IPS DF 4.7 (cell line): Measurements from ENCODE around the gene GFY.

Experiments
- DNase-seq: peaks from one replicate; pipeline ENCODE4 v3.0.0-alpha.2; 2013; ENCODE audit warnings: low spot score; ENCODE audit errors: extremely low read depth

Gene GFY

DNA sequence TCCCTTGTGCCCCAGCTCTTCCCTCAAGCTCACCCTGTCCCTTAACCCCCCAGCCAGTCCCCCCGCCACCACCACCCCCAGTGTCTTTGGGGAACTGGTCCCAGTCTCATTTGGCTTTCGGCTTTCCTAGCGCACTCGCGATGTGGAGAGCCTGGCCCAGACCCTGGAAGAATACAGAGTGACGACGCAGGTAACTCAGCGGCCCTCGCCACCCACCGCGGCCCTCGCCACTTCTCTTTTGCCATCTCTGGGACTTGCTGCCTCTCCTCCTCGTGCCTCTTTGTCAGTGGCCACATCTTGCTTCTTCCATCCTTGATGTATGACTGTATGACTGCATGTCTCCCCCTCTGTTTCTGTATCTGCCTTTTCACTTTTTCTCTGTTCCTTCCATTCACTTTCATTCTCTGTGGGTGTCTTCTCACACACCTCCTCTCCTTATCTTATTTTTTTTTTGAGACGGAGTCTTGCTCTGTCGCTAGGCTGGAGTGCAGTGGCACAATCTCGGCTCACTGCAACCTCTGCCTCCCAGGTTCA lies 17.6 kb upstream of the GFY start:
- no peak for DNase-seq

DNA sequence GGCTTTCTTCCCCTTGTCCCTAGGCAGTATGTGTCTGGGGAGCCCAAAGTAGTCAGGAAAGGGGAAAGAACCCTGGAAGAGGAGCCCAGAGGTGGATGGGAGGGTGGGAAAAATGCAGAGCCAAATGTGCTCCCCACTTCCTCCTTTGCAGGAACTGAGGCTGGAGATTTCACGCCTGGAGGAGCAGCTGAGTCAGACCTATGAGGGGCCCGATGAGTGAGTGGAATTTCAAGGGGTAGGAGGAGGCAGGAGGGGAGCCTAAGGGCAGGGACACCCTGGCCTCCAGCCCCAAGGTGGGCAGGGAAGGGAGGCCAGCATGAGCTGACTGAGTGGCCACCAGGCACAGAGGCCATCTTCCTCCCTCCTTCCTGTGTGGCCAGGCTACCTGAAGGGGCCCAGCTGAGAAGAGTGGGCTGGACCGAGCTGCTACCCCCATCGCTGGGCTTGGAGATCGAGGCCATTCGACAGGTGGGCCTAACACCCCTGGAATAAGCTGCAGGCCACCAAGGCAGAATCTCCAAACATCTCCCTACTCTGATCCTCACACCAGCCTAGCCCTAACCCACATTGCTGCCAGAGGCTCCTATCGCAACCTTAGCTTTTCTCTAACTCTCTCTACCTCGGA lies 16.3 kb upstream of the GFY start:
- DNase-seq, result no peak

DNA sequence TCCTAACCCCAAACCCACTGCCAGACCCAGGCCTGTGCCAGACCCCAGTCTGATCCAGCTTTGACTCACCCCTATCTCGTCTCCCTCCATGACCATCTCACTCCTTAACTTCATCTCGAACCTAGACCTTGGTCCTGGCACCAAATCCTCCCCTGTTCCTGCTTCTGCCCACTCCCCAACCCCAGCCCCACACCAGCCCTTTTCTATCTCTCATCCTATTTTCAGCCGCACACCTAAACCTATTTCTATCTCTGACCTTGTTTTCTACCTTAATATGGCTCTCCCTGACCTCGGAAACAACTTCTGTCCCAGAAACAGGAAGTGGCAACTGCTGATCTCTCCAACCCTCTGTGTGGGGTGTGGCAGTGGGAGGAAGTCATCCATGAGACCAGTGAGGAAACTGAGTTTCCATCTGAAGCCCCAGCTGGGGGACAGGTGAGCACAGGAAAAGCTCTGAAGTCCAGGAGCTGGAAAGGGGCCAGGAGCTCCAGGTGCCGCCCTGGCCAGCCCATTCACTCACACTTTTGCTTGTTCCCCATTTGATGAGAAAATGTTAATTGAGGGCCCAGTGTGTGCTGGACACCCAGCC lies 15.7 kb upstream of the GFY start:
- DNase-seq, result no peak

DNA sequence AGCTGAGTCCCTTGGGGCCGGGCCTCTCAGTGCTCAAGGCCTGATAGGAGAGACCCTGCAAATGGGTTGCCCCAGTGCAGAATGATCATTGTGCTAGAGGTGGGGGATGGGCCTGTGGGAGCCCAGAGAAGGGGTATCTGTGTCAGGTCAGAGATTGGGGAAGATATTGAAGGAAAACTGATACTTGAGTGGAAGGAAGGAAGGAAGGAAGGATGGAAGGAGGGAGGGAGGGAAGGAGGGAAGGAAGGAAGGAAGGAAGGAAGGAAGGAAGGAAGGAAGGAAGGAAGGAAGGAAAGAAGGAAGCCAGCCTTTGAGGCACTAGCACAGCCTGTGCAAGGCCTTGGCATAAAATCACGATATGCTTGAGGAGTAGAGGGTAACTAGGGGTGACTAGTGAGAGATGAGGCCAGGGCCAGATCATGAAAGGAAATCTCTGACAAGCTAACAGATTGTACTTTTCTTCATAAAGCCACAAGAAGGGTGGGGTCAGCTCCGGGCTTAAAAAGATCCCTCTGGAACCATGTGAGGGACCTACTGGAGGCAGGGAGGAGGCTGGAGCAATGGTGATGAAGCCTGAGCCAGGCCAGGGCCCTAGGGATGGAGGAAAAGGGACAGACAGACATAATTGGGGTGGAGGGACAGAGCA lies 13.4 kb upstream of the GFY start:
- no peak for DNase-seq

DNA sequence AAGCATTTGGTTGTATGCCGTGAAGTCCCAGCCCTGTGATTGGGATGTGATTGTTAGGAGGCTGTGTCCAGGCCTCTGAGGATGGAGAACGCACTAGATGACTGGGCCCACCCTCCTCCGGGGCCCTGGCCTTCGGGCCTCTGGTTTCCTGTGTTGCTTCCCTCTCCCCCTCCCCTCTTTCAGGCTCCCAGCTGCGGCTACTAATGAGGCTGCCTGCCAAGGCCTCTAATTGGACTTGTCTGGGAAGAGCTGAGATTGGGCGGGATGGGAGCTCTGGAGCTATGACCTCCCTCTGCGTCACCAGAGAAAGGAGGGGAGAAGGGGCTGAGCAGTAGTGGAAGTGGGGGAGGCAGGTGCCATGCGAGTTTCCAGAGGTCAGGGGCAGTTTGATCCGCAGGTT lies 11.8 kb upstream of the GFY start:
- no peak for DNase-seq

DNA sequence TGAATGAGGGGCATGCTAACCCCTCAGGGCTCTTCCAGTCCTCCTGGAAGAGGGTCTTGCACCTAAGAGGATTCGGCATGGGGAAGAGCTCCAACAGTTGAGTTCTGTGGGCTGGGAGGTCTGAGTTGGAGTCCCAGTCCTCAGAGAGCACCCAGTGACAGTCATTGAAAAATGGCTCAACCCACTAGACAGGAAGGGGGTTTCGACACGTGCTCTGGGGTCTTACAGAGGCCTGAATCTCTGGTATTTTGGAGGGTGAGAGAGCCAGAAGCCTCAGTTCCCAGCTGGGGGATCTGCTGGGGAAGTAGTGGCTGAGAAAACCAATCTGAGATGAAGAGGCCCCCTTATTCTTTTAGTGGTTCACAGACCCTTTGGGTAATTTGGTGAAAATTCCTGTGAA lies 10.9 kb upstream of the GFY start:
- no peak for DNase-seq

DNA sequence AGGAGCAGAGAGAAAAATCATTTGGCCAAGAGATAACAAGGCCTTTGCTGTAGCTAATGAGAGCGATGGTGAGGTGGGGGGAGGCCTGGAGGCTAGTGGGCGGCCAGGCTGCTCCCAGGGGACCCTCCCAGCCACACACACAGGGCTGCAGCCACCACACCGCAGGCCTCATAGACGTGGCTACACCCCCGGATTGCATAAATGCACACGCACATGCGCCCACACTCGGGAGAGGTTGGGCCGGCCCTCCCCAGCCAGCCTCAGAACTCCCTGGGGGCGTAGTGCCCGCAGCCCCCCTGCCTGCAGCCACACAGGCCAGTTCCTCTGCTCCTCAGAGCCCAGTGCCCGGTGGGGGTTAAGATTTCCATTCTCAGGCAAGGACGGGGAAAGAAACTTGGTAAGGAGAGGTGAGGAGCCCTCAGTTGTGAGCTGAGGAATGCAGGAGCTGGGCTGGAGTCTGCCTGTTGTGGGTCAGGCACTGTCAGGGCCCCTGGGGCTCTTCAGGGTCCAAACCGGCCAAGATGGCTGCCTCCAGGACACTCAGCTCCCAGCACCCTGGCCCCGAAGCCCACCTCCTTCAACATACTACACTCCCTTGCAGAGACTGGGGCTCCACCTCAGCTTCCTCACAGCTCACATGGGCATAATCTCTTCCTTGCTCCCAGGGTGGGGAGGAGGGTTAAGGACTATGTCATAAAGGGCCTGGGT lies 9.9 kb upstream of the GFY start:
- DNase-seq, result no peak

DNA sequence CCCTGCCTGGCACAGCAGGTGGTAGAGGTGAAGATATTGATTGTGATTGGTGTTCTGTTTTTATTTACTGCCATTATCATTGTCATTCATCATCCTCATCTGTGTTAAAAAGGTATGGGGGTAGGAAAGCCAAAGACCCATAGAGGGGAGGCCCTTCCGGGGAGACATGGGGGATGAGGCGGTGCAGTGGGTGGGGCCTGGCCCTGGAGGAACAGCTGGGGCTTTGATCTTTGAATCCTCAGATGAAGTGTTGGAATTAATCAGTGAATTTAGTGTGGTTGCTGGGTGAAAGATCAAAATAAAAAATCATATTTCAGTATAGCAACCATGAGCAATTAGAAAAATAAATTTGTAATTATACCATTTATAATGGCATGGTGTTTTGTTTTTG lies 9.4 kb upstream of the GFY start:
- no peak for DNase-seq

DNA sequence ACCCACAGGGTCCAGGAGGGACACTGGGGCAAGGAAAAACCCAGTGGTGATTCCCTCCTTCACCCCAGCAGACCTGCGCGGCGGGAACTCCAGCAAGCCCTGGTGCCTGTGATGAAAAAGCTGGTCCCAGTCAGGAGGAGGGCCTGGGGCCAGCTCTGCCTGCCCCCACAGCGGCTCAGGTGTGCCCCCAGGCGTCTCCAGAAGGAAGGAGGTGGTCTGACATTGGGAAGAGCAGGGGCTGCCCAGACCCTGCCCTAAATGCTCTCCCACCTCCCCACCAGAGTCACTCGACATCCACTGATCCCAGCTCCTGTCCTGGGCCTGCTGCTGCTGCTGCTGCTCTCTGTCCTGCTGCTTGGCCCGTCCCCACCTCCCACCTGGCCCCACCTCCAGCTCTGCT lies 8.1 kb upstream of the GFY start:
- no peak for DNase-seq

DNA sequence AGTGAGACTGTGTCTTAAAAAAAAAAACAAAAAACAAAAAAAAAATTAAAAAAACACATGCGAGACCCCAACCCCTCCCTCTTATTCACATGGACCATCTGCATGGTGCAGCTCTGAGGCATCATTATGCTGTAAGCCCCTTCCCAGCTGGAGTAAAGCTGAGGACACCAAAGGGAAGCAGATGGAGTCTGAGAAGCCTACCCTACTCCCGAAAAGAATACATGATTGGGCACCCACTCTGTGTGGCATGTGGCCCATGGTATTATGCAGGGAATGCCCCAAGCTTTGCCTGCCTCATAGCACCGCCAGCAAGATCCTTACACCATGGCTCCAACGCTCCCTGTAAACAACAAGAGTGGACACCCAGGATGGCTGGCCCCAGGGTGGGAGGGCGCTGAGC lies 6.7 kb upstream of the GFY start:
- no peak for DNase-seq

DNA sequence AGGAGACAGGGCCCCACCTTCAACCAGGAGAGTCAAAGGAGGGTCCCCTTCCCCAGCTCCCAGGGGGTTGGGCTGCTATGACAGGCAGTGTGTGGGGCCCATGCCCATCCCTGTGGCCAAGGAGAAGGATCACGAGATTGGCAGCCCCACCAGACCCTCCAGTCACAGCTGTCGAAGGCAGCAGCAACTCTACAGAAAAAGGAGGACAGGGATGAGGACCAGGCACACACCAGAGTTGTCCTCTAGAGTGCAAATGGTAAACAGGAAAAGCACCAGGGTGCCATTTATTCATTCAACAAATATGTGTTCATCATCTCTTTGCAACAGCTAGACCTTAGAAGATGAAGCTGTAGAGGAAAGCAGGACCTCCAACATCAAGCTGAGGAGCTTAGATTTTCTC lies 6.0 kb upstream of the GFY start:
- DNase-seq, result no peak

DNA sequence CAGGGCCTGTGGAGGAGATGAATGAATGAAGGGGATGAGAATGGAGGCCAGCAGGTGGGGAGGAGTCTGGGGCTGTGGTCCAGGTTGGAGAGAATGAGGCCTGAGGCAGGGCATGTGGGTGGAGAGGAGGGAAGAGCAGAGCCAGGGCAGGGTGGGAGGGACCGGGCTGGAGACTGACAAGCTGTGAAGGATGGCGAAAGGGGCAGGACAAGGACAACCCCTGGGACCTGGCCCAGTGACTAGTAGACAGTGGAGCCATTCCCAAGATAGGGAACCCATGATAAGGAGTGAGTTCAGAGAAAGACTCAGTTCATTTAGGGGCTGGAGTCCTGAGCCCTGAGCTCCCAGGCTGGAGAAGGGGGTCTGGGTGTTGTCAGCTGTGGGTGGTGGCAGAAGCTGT lies 5.0 kb upstream of the GFY start:
- DNase-seq, result no peak

DNA sequence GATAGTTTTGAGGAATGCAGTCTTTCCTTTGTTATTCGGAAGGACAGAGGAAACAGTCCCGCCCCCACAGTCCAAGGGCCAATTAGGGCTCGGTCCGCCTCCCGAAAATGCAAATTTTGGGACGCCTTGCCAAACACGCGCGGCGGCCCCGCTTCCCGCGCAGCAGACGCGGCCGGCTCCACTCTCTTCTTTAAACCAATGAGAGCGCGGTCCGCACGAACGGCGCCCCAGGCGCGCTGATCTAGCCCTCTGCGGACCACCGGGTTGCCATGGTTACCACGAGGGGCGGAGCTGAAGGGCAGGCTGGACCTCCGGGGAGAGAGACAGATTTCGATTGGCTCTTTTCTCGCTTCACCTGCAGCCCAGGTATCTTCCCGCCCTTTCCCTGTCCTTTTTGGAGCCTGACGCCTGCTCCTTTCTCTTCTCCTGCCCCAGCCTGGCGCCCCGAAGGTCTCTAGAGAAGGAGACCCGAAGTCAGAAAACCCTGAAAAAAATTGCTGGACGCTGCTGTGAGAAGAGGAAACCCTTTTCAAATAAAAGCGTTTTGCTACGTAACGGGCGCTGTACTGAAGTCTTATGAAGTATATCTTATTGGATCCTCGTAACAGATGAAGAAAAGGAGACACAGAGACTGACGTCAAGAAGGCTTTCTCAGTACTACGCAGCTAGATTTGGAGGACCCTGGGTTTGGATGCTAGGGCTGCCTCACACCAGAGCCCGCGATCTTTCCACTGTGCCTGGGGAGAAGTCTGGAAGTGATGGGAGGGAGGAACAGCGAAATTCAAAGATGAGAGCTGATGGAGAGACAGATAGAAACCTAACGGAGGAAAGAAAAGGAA lies 3.9 kb upstream of the GFY start:
- DNase-seq, result no peak

DNA sequence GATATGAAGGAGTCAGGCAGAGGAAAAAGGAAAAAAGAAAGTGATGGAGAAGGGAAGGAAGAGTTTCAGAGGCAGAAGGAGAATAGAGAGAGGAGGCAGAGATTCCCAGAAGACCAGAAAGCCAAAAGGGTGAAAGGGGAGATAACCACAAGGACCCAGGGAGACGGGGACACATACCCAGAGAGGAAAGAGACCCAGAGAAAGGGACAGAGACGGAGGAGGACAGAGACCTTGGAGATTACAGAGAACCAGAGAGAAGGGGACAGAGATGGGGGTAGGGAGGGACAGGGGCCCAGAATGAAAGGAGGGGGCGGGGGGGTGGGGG lies 3.3 kb upstream of the GFY start:
- DNase-seq, result no peak

DNA sequence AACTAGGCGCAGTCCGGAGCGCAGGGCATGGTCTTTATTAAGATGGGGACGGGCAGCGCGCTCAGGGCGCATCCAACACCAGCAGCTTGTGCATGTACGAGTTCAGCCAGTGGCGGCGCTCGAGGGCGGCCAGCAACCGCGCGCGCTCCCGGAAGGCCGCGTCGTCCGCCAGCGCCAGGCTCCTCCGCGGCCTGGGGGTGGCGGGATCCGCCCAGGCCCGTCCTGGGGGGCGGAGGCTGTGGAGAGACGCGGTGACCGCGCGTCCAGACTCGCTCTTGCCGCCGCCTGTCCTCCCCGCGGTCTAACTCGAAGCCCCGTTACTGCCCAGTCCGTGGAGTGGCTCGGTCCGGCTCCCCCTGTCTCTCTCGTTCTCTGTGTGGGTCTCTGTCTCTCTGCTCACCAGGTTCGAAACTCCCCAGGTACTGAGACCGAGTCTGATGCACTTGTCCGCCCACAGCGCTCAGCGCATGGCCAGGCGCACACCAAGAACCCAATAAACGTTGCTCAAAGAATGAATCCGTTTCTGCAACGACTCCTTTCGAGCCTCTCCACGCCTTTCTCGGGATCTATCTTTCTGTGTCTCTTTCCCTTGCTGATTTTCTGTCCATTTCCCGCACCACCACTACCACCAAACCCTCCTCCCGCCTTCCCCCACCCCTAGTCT lies 2.6 kb upstream of the GFY start:
- DNase-seq, result no peak

DNA sequence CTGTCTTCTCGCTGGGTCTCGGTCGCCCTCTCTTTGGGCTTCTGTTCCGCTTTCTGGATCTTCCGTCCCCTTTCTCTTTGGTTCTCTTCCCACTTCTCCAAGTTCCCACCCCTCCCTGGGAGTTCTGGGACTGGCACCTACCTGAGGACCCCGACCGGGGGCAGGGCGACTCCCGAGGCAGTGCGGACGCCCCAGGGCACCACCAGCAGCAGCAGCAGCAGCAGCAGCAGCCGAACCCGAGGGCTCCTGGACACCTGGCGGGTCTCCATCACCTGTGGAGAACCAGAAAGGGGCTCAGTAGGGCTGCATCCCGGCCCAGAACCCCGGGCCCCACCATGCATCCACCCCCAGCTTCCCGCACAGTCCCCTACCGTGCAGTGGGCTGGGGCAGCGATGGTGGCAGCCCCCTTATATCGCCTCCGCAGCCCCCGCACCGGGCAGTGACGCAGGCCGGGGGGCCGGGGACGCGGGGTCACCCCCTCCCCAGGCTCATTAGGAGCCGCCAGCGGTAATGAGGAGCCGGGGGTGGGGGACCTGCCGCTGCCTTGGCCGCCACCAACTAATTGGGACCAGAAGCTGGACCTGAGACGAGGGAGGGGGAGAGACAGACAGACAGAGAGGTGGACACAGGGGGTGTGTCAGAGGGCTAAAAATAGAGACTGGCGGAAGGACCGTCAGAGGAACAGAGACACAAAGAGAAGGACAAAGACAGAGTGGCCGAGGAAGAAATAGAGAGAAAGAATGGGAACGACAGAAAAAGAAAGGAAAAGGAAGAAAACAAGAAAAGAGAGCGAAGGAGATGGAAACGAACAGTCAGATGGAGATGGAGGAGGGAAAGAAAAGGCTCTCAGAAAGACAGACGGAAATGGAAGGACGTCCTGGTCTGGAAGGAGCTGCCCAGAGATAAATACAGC lies 1.9 kb upstream of the GFY start, which contains the start of gene PTH2:
TSS of gene PTH2 (minus strand) at position 371 of the 914 bp plus-strand sequence. CDS start at position 269, 102 bp downstream.
- DNase-seq, result no peak

DNA sequence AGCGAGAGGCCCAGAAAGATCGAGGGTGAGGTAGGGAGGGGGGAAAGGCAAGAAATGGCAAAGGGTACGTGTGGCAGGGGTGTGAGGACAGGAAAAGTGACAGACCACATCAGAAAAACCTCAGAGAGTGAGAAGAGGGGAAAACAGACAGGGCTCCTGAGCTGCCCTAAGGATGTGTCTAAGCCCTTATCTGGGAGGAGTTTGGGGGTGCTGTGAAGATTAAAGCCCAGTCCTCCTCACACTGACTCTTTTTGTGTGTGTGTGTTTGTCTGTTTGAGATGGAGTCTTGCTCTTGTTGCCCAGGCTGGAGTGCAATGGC lies 1.2 kb upstream of the GFY start:
- no peak for DNase-seq

DNA sequence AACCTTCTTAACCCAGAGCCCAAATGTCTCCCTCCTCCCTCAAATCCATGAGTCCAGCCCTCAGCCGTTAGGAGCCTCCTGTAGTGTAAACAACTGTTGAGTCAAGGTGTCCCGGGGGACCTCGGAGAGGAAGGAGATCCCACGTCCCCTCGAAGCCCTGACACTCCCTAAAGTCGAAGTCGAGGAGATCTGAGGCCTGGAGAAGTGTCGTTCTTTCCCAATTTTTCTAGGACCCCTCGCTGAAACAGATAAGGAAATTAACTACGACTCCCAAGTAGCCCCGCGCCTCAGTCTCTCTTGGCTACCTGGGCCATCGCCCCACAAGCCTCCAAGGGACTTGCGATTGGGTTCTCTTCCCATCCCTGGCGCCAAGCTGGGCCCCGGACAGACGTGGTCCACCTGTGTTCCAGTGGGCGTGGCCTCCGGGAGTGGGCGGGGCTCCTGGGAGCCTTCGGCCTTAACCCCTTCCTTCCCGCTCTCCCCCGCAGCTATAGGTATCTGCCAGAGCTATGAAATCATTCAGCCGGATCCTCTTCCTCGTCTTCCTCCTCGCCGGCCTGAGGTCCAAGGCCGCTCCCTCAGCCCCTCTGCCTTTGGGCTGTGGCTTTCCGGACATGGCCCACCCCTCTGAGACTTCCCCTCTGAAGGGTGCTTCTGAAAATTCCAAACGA lies 869 bp downstream of the GFY start:
- DNase-seq, result no peak

DNA sequence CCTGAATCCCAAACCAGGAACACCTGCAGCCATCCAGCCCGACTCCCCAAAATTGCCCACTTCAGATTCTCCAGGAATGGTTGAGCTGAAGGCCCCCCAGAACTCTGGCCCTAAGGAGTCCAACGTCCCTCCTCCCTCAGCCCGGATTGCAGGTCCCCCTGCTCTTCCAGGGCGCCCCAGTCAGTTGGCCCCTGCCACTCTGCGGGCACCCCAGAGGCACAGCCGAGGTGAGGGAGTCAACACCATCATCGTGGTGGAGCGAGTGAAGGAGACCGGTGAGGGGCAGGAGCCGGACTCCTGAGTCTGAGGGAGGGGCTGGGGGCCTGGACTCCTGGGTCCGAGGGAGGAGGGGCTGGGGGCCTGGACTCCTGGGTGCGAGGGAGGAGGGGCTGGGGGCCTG lies 2.2 kb downstream of the GFY start:
- no peak for DNase-seq
